Activated CD8-positive, alpha-beta memory T cell treated with anti-CD3 and anti-CD28 coated beads, Interleukin-2, amount 10 ng/mL, durations not matched to agents 7 days and 5 days (primary cell): ENCODE results near the gene FOLR2. TPM values are rescaled to one million over a fixed set of nuclear protein-coding genes. Genes with fewer than 3 reads are reported as not detected.
"Not testable (repeated sequence)": the region's sequence is repeated elsewhere in the genome, so short reads cannot be mapped to it uniquely, and the experiment has no call there.

ENCODE experiments used
- ATAC-seq: fragments of 150-1000 bp; cut with Tn5 transposase; one replicate; pipeline ENCODE4 v1.10.0; 2021; ENCODE audit warnings: moderate library complexity
- CTCF ChIA-PET: fragments of 350-600 bp; sonication (Branson Sonifier 250); formaldehyde crosslinking; loops from one replicate; lab custom pipeline; 2021; ENCODE audit warnings: antibody characterized with exemption; lab: Charles Lee
- DNase-seq: peaks from one replicate; pipeline ENCODE4 v3.0.0-alpha.2; 2020
- H3K27ac Mint-ChIP-seq: one replicate; pipeline ENCODE4 v1.8.0; 2021; ENCODE audit warnings: mild to moderate bottlenecking, mixed read lengths
- H3K27me3 Mint-ChIP-seq: one replicate; pipeline ENCODE4 v1.8.0; 2021; ENCODE audit warnings: mixed read lengths
- H3K36me3 Mint-ChIP-seq: one replicate; pipeline ENCODE4 v1.8.0; 2021; ENCODE audit warnings: mild to moderate bottlenecking, mixed read lengths
- H3K4me1 Mint-ChIP-seq: one replicate; pipeline ENCODE4 v1.8.0; 2021; ENCODE audit warnings: mixed read lengths
- H3K4me3 Mint-ChIP-seq: one replicate; pipeline ENCODE4 v1.8.0; 2021; ENCODE audit warnings: mild to moderate bottlenecking, moderate library complexity, mixed read lengths
- H3K9me3 Mint-ChIP-seq: one replicate; pipeline ENCODE4 v1.8.0; 2022; ENCODE audit warnings: low read depth, mixed read lengths
- total RNA-seq, 2 experiments: library from RNA; stranded (reverse); gene quantifications; one replicate each; pipeline ENCODE4 v1.2.3, GENCODE V29; 2021

FOLR2 gene
- total RNA-seq, 2 experiments from 2014 or later = not detected

DNA sequence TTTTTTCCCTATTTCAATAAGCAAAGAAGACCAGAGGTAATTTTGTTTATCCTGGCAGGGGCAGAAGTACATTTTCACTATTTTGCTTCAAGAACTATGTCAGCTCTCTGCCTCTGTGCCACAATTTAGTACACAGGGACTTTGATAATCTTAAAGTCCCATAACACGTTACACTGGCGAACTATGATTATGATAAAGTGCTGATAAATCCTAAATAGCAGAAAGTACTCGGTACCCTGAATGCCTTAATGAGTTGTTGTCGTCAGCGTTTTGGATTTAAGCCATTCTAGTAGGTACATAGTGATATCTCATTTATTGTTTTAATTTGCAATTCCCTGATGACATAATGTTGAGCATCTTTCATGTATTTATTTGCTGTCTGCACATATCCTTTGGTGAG lies 44.0 kb downstream of the FOLR2 start:
- Mint-ChIP-seq H3K9me3 (no peaks in the 10 kb centered on the region), H3K27me3 (peaks cover 32% of the 10 kb centered on the region)
- CTCF ChIA-PET = no interaction called here

DNA sequence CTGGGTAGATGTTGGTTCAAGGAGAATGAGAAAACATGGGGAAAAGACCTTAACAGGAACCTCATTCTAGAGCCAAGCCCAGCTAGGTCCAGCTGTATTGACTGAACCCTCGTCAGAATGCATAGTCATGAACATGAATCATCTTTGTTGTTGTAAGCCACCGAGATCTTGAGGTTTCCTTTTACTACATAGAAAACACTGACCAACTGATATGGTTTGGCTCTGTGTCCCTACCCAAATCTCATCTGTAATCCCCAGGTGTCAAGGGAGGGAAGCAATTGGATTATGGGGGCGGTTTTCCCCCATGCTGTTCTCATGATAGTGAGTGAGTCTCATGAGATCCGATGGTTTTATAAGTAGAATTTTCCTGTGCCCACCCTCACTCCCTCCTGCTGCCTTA lies 46.8 kb downstream of the FOLR2 start:
- H3K27me3 Mint-ChIP-seq = peaks cover 27% of the 10 kb centered on the region
- peaks cover 16% of the 10 kb centered on the region for H3K4me1 Mint-ChIP-seq
- no peak overlapping the region for H3K4me3 Mint-ChIP-seq
- CTCF ChIA-PET = no interaction called here
- ATAC-seq = no peak
- no peak overlapping the region for H3K27ac Mint-ChIP-seq
- no peaks in the 10 kb centered on the region for H3K36me3 Mint-ChIP-seq
- no peaks in the 10 kb centered on the region for H3K9me3 Mint-ChIP-seq
- no peak for DNase-seq

More for the DNA sequence above, 44.0 kb downstream of the FOLR2 start:
- no peaks in the 10 kb centered on the region for H3K36me3 Mint-ChIP-seq
- peaks cover 13% of the 10 kb centered on the region for H3K4me1 Mint-ChIP-seq
- ATAC-seq (no peak), DNase-seq (no peak)
- no peak overlapping the region for H3K27ac Mint-ChIP-seq
- no peak overlapping the region for H3K4me3 Mint-ChIP-seq

DNA sequence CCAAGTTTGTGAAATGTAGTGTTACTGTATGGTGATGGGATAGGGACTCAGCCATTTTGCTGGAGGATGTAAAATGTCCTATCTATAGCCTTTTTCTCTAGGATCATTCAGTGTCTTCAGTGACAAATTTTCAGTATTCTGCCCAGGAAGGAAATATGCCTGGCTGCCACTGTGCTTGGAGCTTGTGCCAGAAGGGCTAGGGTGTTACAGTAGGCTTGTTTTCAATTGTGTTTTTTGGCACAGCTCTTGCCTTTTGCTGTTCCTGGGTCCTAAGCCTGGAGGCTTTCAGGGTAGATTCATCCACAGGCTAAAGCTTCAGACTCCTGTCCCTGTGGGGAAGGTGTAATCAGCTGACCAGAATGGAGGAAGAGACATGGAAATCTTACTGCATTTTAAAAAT lies 49.4 kb downstream of the FOLR2 start:
- DNase-seq = no peak
- H3K4me3 Mint-ChIP-seq = no peak overlapping the region
- H3K27ac Mint-ChIP-seq = no peak overlapping the region
- H3K9me3 Mint-ChIP-seq = no peaks in the 10 kb centered on the region
- peaks cover 17% of the 10 kb centered on the region for H3K27me3 Mint-ChIP-seq
- CTCF ChIA-PET = interaction anchor here (0.5 to 1.3 kb wide), 3 partner anchors 43 to 165 kb away, joined by 3 to 4 read pairs (median 3); no protein-coding TSS in a partner anchor
- ATAC-seq = no peak
- H3K4me1 Mint-ChIP-seq = peaks cover 29% of the 10 kb centered on the region
- H3K36me3 Mint-ChIP-seq = no peaks in the 10 kb centered on the region

DNA sequence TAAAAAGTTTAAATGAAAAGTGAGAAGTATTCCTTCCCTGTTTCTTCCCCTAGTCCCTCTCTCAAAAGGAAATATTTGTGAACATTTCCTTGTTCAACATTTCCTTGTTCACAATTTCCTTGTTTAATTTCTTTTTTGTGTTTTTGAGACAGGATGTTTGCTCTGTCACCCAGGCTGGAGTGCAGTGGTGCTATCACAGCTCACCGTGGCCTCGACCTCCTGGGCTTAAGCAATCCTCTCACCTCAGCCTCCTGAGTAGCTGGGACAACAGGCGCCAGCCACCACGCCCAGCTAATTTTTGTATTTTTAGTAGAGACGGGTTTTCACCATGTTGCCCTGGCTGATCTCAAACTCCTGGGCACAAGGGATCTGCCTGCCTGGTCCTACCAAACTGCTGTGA lies 50.4 kb downstream of the FOLR2 start:
- not testable (repeated sequence) for H3K4me3 Mint-ChIP-seq, DNase-seq, H3K36me3 Mint-ChIP-seq, H3K9me3 Mint-ChIP-seq, ATAC-seq, H3K27ac Mint-ChIP-seq
- Mint-ChIP-seq H3K4me1 (peaks cover 29% of the 10 kb centered on the region), H3K27me3 (peaks cover 17% of the 10 kb centered on the region)
- CTCF ChIA-PET = interaction anchor here (0.8 to 1.5 kb wide), 6 partner anchors 12 to 319 kb away, joined by 3 to 4 read pairs (median 3); no protein-coding TSS in a partner anchor

DNA sequence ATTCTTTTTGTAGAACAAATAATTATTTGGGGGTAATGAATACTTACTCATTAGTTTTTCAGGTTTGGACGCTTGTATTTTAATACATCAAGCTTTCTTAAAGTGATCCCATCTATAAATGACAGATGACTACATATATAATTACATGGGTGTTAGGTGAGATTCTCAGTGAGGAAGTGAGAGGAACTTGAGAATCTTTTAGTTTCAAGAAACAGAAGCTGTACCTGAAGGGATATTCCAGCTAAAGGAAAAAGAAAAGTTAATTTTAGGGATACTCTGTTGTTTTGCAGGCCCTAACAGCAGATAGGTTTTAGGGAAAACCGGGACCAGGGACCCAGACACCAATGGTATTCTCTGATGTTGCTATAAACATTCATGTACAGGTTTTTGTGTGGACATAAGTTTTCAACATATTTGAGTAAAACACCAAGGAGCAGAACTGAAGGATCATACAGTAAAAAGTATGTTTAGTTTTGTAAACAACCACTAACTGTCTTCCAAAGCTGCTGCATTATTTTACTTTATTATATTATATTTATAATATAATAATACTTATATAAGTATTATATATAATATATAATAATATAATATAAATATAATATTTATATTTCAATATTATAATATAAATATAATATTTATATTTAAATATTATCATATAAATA lies 51.5 kb downstream of the FOLR2 start:
- DNase-seq (no peak), ATAC-seq (no peak)
- CTCF ChIA-PET = interaction anchor here (0.8 to 1.9 kb wide), 6 partner anchors 13 to 318 kb away, joined by 3 to 8 read pairs (median 3); no protein-coding TSS in a partner anchor
- Mint-ChIP-seq H3K4me1 (peaks cover 24% of the 10 kb centered on the region), H3K36me3 (no peaks in the 10 kb centered on the region), H3K27ac (no peak overlapping the region), H3K9me3 (no peaks in the 10 kb centered on the region), H3K4me3 (no peak overlapping the region), H3K27me3 (peaks cover 18% of the 10 kb centered on the region)

Other genes starting within 250 kb of the FOLR2 start
- gene IL18BP, start 217.9 kb upstream of the FOLR2 start, total RNA-seq = 10 to 100 TPM in 1 of 2 experiments, 1 to 10 TPM in 1; 7.0 to 11.2 TPM
- 100 to 1,000 TPM; 156 to 221 TPM for gene NUMA1, start 136.3 kb upstream of the FOLR2 start, total RNA-seq
- 1 to 10 TPM; 4.0 to 9.2 TPM for gene LRRC51, start 135.9 kb upstream of the FOLR2 start, total RNA-seq
- 10 to 100 TPM; 63.4 to 66.5 TPM for gene LAMTOR1, start 113.5 kb upstream of the FOLR2 start, total RNA-seq
- gene TOMT, start 110.9 kb upstream of the FOLR2 start, total RNA-seq = under 1 TPM in 1 of 2 experiments, not detected in 1; 0.23 TPM
- gene ANAPC15, start 104.1 kb upstream of the FOLR2 start, total RNA-seq = 10 to 100 TPM; 53.8 to 63.6 TPM
- not detected for gene FOLR3, start 81.1 kb upstream of the FOLR2 start, total RNA-seq
- not detected for gene FOLR1, start 24.7 kb upstream of the FOLR2 start, total RNA-seq
- 100 to 1,000 TPM; 152 to 157 TPM for gene INPPL1, start 8.0 kb downstream of the FOLR2 start, total RNA-seq
- not detected for gene PHOX2A, start 27.4 kb downstream of the FOLR2 start, total RNA-seq
- gene CLPB, start 217.7 kb downstream of the FOLR2 start, total RNA-seq = 10 to 100 TPM; 27.8 to 38.1 TPM